ENCODE measurements around the gene SLC15A4. TPM values are rescaled to one million over a fixed set of nuclear protein-coding genes. Genes with fewer than 3 reads are reported as not detected.

The SLC15A4 gene
- total RNA-seq, 1 experiment from 2014 or later, result 14.3 TPM

GRCh38 chr12:128810182-128811127 is 13.3 kb downstream of the SLC15A4 start:
- no peak for DNase-seq
- POLR2A ChIA-PET (ENCODE audit: unreplicated experiment), result no interaction called here
- H3K27me3 ChIP-seq (ENCODE audit: insufficient read depth, low read depth), result no peaks in the 10 kb centered on the region
- TF ChIP-seq CTCF (conservative IDR thresholded peaks at IDR 0.05) (no peak), EZH2 (IDR thresholded peaks at IDR 0.05; ENCODE audit: low read depth) (no peak)
- no peaks in the 10 kb centered on the region for H3K4me1 ChIP-seq (replicated peaks; ENCODE audit: insufficient read depth)
- H2AFZ ChIP-seq, result no peak overlapping the region
- no peaks in the 10 kb centered on the region for H3K9me3 ChIP-seq (ENCODE audit: insufficient read depth, low read depth)
- no TSS peak for BruUV-seq (replicated peaks)
- H3F3A ChIP-seq (ENCODE audit: insufficient read depth, low read depth), result no peaks in the 10 kb centered on the region
- H3K9me2 ChIP-seq (ENCODE audit: insufficient read depth), result no peaks in the 10 kb centered on the region
- peaks cover 9% of the 10 kb centered on the region; the same call in 1 of the 2 replicates for H3K79me2 ChIP-seq (ENCODE audit: low read depth)
- intact Hi-C loops (cut with micrococcal nuclease; ENCODE audit: unreplicated experiment), result no loop called here
- peaks cover 10% of the 10 kb centered on the region; the same call in 1 of the 2 replicates for H4K20me1 ChIP-seq (ENCODE audit: insufficient read depth)
- no peaks in the 10 kb centered on the region for H3K36me3 ChIP-seq (ENCODE audit: low read depth)
- no peak overlapping the region for H3K4me3 ChIP-seq
- no peak overlapping the region for H3K27ac ChIP-seq
- H3K4me2 ChIP-seq, result no peak overlapping the region
- CTCF ChIA-PET, result no interaction called here

GRCh38 chr12:128808651-128809050 is 15.1 kb downstream of the SLC15A4 start:
- H3K4me2 ChIP-seq, result no peak overlapping the region
- no peaks in the 10 kb centered on the region for H3K9me2 ChIP-seq (ENCODE audit: insufficient read depth)
- TF ChIP-seq CTCF (conservative IDR thresholded peaks at IDR 0.05) (no peak), EZH2 (IDR thresholded peaks at IDR 0.05; ENCODE audit: low read depth) (no peak)
- H3K36me3 ChIP-seq (ENCODE audit: low read depth), result no peaks in the 10 kb centered on the region
- CTCF ChIA-PET, result no interaction called here
- H3K4me3 ChIP-seq, result no peak overlapping the region
- no peaks in the 10 kb centered on the region for H3K27me3 ChIP-seq (ENCODE audit: insufficient read depth, low read depth)
- H3K27ac ChIP-seq, result no peak overlapping the region
- H3K79me2 ChIP-seq (ENCODE audit: low read depth), result peaks cover 9% of the 10 kb centered on the region; the same call in 1 of the 2 replicates
- no peak for DNase-seq
- intact Hi-C loops (cut with micrococcal nuclease; ENCODE audit: unreplicated experiment), result no loop called here
- no TSS peak for BruUV-seq (replicated peaks)
- H3K4me1 ChIP-seq (replicated peaks; ENCODE audit: insufficient read depth), result no peaks in the 10 kb centered on the region
- no peaks in the 10 kb centered on the region for H3F3A ChIP-seq (ENCODE audit: insufficient read depth, low read depth)
- no peaks in the 10 kb centered on the region for H3K9me3 ChIP-seq (ENCODE audit: insufficient read depth, low read depth)
- peaks cover 10% of the 10 kb centered on the region; the same call in 1 of the 2 replicates for H4K20me1 ChIP-seq (ENCODE audit: insufficient read depth)
- H2AFZ ChIP-seq, result no peak overlapping the region
- POLR2A ChIA-PET (ENCODE audit: unreplicated experiment), result no interaction called here

GRCh38 chr12:128807161-128807724 is 16.5 kb downstream of the SLC15A4 start:
- no peak overlapping the region for H3K27ac ChIP-seq
- H3K4me1 ChIP-seq (replicated peaks; ENCODE audit: insufficient read depth), result no peaks in the 10 kb centered on the region
- no peak overlapping the region for H3K4me3 ChIP-seq
- no TSS peak for BruUV-seq (replicated peaks)
- intact Hi-C loops (cut with micrococcal nuclease; ENCODE audit: unreplicated experiment), result no loop called here
- TF ChIP-seq CTCF (conservative IDR thresholded peaks at IDR 0.05) (no peak), EZH2 (IDR thresholded peaks at IDR 0.05; ENCODE audit: low read depth) (no peak)
- ChIA-PET POLR2A (ENCODE audit: unreplicated experiment) (no interaction called here), CTCF (no interaction called here)
- no peak overlapping the region for H3K4me2 ChIP-seq
- H3K9me2 ChIP-seq (ENCODE audit: insufficient read depth), result no peaks in the 10 kb centered on the region
- H3K79me2 ChIP-seq (ENCODE audit: low read depth), result peaks cover 9% of the 10 kb centered on the region; the same call in 1 of the 2 replicates
- no peaks in the 10 kb centered on the region for H3K9me3 ChIP-seq (ENCODE audit: insufficient read depth, low read depth)
- peaks cover 10% of the 10 kb centered on the region; the same call in 1 of the 2 replicates for H4K20me1 ChIP-seq (ENCODE audit: insufficient read depth)
- no peaks in the 10 kb centered on the region for H3F3A ChIP-seq (ENCODE audit: insufficient read depth, low read depth)
- no peaks in the 10 kb centered on the region for H3K27me3 ChIP-seq (ENCODE audit: insufficient read depth, low read depth)
- DNase-seq, result no peak
- H2AFZ ChIP-seq, result no peak overlapping the region
- H3K36me3 ChIP-seq (ENCODE audit: low read depth), result no peaks in the 10 kb centered on the region
